WI38 (cell line): ENCODE measurements around the gene ZMIZ1.

Experiments used
- H3K4me3 ChIP-seq: 2 replicates; pipeline ENCODE4 v1.5.1; 2011; ENCODE audit warnings: low read depth, mild to moderate bottlenecking, control low read depth, low read length
- TF ChIP-seq, protein P1 (sequence below): IDR thresholded peaks from 2 replicates; pipeline ENCODE4 v1.5.1; 2012; ENCODE audit warnings: low read depth, mild to moderate bottlenecking, control low read depth, low read length

ZMIZ1 gene

DNA sequence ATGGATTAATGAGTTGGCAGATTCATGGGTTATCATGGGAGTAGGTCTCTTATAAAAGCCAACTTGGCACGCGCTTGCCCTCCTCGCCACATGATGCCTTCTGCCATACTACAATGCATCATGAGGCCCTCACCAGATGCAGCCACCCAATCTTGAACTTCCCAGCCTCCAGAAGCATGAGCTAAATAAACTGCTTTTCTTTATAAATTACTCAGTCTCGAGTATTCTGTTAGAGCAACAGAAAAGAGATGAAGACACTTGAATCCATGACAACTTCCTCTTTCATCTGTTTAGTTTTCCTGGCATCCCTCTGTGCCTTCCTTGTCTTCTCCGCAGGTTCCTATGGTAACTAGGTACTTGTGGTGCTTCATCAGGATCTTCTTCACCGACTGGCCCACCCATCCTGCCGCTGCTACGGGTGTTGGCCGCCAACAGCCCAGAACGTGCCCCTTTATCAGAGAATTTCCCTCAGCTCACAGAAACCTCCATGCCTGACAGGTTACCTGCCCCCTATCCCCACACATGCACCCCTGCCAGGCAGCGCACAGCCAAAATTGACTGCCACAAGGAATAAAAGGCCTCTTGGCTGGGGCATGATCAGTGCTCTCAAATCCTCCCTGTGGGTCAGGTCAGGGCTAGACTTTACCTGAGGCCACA is 250.5 kb downstream of the ZMIZ1 start:
- TF ChIP-seq, protein P1, sequence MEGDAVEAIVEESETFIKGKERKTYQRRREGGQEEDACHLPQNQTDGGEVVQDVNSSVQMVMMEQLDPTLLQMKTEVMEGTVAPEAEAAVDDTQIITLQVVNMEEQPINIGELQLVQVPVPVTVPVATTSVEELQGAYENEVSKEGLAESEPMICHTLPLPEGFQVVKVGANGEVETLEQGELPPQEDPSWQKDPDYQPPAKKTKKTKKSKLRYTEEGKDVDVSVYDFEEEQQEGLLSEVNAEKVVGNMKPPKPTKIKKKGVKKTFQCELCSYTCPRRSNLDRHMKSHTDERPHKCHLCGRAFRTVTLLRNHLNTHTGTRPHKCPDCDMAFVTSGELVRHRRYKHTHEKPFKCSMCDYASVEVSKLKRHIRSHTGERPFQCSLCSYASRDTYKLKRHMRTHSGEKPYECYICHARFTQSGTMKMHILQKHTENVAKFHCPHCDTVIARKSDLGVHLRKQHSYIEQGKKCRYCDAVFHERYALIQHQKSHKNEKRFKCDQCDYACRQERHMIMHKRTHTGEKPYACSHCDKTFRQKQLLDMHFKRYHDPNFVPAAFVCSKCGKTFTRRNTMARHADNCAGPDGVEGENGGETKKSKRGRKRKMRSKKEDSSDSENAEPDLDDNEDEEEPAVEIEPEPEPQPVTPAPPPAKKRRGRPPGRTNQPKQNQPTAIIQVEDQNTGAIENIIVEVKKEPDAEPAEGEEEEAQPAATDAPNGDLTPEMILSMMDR: no peak
- no peak overlapping the region for H3K4me3 ChIP-seq

DNA sequence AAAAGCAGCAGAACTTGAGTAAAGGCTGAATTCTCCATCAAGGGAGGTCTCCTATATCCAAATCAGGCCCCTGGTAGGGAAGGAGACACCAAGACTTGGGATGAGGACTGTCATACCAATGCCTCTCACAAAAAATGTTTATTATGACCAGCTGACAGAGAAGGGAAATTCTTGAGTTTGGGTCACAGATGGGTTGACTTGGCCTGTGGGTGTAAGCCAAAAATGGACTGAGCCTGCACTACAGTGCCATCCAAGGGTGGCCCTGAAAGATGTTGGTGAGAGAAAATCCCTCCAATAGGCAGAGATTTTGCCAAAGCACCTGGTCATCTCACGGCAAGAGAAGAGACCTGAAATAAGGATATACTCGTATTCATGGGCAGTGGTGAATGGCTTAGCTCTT is 251.6 kb downstream of the ZMIZ1 start:
- H3K4me3 ChIP-seq: no peak overlapping the region
- TF ChIP-seq, protein P1: no peak

DNA sequence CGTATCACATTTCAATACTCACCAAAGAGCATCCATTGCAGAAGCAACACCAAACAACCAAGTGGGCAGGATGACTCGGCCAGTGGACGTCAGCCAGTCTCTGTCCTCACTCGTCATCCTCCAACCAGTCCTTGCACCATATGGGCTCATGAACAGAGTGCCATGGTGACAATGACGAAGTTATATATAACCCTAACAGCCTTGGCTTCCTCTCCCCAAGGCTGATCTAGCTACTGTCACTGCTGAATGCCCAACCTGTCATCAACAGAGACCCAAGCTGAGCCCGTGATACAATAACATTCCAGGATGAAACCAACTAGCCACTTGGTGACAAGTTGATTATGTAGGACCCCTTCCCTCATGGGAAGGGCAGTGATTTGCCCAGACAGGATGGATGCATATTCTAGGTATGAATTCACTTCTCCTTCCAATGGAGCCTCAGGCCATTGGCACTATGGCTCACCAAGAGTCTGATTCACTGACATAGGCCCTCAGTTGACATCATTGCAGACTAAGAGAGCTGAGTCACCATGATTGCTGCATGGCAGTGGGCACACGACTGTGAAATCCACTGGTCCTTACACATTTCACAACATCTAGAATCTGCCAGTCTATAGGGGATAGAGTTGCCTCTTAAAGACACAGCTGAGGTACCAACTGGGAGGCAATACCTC is 252.2 kb downstream of the ZMIZ1 start:
- TF ChIP-seq, protein P1: no peak
- H3K4me3 ChIP-seq: no peak overlapping the region

DNA sequence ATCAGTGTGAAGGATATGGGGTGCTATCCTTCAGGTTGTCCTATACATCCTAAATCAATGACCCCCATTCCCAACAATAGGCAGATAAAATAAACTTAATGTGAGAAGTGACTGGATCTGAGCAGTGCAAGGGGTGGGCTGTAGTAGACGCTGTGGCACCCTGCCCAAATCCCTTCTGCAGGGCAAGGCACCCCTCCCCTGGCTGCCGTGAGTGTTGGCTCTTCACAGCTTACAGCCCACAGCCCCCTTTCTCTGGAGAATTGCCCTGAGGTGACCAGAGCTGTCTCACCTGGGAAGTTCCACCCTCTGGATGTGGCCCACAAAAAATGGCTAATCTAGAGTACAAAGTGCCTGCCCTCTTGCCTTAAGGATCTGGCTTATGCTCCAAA is 252.7 kb downstream of the ZMIZ1 start:
- no peak overlapping the region for H3K4me3 ChIP-seq
- TF ChIP-seq, protein P1: no peak

DNA sequence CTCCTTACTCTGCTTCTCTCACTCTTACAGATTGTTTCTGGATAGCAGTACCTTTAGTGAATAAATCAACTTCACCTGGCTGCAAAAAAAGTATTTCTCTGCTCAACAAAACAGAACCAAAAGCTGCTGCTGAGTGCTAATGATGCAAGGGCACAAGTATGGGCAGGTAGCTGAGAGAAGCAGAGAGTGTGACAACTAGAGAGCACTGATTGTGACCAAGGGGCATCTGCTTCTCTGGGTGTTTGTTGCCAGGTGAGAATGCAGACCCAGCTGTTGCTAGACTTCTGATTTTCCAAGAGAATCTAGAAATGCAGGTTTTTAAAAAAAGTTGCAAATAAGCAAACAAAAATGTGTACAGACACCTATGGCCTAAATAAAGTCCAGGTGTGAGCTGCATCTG is 253.2 kb downstream of the ZMIZ1 start:
- TF ChIP-seq, protein P1: no peak
- no peak overlapping the region for H3K4me3 ChIP-seq

DNA sequence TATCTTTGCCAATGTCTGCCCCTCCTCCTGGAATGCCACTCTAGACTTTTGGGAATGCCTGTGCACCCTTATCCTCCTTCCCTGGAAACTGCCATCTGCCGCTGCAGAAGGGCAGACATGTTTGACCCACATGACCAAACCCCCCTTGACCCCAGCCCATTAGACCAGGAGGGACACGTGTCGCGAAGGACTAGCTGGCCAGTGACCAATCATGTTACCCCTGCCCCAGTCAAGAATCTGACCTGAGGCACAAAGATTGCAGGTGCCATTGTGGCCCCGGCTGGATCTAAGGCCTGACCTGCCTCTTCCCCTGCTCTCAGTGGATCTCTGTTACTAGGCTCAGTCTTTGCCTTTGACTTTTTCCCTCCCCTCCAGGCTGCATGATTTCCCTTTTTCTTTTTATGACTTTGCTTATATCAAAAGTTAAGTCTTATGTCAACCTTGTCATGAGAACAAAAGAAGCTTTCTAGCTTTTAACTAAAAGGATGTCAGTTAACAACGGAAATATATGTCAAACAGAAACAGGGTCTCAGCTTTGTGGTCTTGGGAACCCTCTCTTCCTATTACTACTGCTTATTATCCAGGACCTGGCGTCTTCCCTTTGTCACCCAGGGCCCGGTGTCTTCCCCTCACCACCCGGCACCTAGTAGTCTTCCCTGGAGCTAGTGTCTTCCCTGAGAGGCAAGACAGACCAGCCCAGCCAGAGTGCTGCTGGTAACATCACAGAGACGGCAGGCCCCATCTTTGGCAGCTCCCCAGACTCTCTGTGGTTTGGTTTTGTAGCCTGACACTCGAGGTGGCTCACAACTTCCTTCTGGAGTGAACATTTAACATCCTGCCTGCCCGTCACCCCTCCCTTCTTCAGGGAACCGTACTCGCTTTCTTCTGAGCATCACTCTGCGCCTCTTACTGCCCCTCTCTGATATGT is 254.1 kb downstream of the ZMIZ1 start:
- TF ChIP-seq, protein P1: no peak
- no peak overlapping the region for H3K4me3 ChIP-seq
